Measurements from ENCODE around the gene ZMYM5.

Gene ZMYM5

GRCh38 chr13:19888799-19889198 lies 25.4 kb upstream of the ZMYM5 start:
- ChIA-PET POLR2A (no interaction called here), CTCF (no interaction called here)
- DNase-seq (ENCODE audit: extremely low spot score): no peak
- TF ChIP-seq ARNT (IDR thresholded peaks at IDR 0.05): no peak
- no peak for TF ChIP-seq ZNF384 (IDR thresholded peaks at IDR 0.05)
- no peak for TF ChIP-seq PKNOX1 (IDR thresholded peaks at IDR 0.05)
- TF ChIP-seq HDGF (IDR thresholded peaks at IDR 0.05; ENCODE audit: borderline replicate concordance): no peak
- TF ChIP-seq NFRKB (IDR thresholded peaks at IDR 0.05): no peak
- no peak for TF ChIP-seq LEF1 (IDR thresholded peaks at IDR 0.05; ENCODE audit: borderline replicate concordance)
- TF ChIP-seq SUZ12 (IDR thresholded peaks at IDR 0.05): no peak
- TF ChIP-seq FOXK2 (IDR thresholded peaks at IDR 0.05): no peak
- TF ChIP-seq FOXA1 (IDR thresholded peaks at IDR 0.05): no peak
- no peak for TF ChIP-seq L3MBTL2 (conservative IDR thresholded peaks at IDR 0.05)
- no peak for TF ChIP-seq CTBP1 (IDR thresholded peaks at IDR 0.05; ENCODE audit: borderline replicate concordance)
- TF ChIP-seq FOXM1 (IDR thresholded peaks at IDR 0.05; ENCODE audit: borderline replicate concordance): no peak
- TF ChIP-seq SP1 (IDR thresholded peaks at IDR 0.05): no peak
- TF ChIP-seq BHLHE40 (IDR thresholded peaks at IDR 0.05; ENCODE audit: borderline replicate concordance): no peak

- POLR2A ChIA-PET: no interaction called here
- CTCF ChIA-PET: no interaction called here
- no peak for TF ChIP-seq CTBP1 (IDR thresholded peaks at IDR 0.05; ENCODE audit: borderline replicate concordance)
- TF ChIP-seq HDGF (IDR thresholded peaks at IDR 0.05; ENCODE audit: borderline replicate concordance): no peak
- no peak for TF ChIP-seq SUZ12 (IDR thresholded peaks at IDR 0.05)
- TF ChIP-seq ARNT (IDR thresholded peaks at IDR 0.05): no peak
- TF ChIP-seq FOXK2 (IDR thresholded peaks at IDR 0.05): no peak
- DNase-seq (ENCODE audit: extremely low spot score): no peak
These were observed 18.8 kb upstream of the ZMYM5 start for GRCh38 chr13:19882231-19882630.

GRCh38 chr13:19881641-19882040 lies 18.2 kb upstream of the ZMYM5 start:
- DNase-seq (ENCODE audit: extremely low spot score): no peak
- ChIA-PET CTCF (no interaction called here), POLR2A (no interaction called here)
- TF ChIP-seq ZNF384 (IDR thresholded peaks at IDR 0.05) (no peak), ELF4 (IDR thresholded peaks at IDR 0.05) (no peak), SUZ12 (IDR thresholded peaks at IDR 0.05) (no peak), HDGF (IDR thresholded peaks at IDR 0.05; ENCODE audit: borderline replicate concordance) (no peak), FOXA1 (IDR thresholded peaks at IDR 0.05) (no peak), L3MBTL2 (conservative IDR thresholded peaks at IDR 0.05) (no peak), ARNT (IDR thresholded peaks at IDR 0.05) (no peak), FOXK2 (IDR thresholded peaks at IDR 0.05) (no peak), NFRKB (IDR thresholded peaks at IDR 0.05) (no peak)

DNA sequence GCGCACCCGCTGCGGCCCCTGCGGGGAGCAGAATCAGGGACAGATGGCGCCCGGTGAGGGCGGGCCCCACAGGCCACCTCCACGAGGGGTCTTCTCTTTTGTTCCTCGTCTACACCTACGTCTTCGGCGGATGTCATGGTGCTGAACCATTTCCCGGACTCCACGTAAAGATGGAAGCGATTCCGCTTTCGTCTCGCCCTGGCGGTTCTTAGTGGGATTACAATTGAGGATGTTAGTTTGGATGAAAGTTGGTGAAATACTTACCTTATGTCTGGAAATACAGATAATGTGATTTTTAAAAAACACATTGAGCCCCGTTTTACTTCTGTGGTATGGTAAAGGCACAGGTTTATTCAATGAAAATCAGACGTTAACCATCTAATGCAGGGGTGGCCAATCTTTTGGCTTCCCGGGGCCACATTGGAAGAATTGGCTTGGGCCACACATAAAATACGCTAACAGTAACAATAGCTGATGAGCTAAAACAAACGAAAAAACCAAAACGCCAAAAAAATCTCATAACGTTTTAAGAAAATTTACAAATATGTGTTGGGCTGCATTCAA lies 1.4 kb upstream of the ZMYM5 start:
- DNase-seq (ENCODE audit: extremely low spot score): peak; percentile 20
- TF ChIP-seq PKNOX1 (IDR thresholded peaks at IDR 0.05) (no peak), L3MBTL2 (conservative IDR thresholded peaks at IDR 0.05) (peak; percentile 59)
- CTCF ChIA-PET: no interaction called here
- POLR2A ChIA-PET: interaction anchor here (0.6 to 2.0 kb wide), 3 partner anchors 12 to 46 kb away, joined by 3 to 8 read pairs (median 4); no protein-coding TSS in a partner anchor

- ChIA-PET CTCF (interaction anchor here (0.5 to 1.2 kb wide), 4 partner anchors 10 to 69 kb away, joined by 3 to 6 read pairs (median 4); no protein-coding TSS in a partner anchor), POLR2A (interaction anchor here (0.6 to 2.0 kb wide), 14 partner anchors 10 to 237 kb away, joined by 3 to 8 read pairs (median 4); no protein-coding TSS in a partner anchor)
- no peak for TF ChIP-seq TARDBP (IDR thresholded peaks at IDR 0.05)
- peak; percentile 59 for TF ChIP-seq L3MBTL2 (conservative IDR thresholded peaks at IDR 0.05)
- no peak for TF ChIP-seq FOXK2 (IDR thresholded peaks at IDR 0.05)
- peak; percentile 27 for DNase-seq (ENCODE audit: extremely low spot score)
These were observed 736 bp upstream of the ZMYM5 start for GRCh38 chr13:19864024-19864745.

- TF ChIP-seq PKNOX1 (IDR thresholded peaks at IDR 0.05): no peak
- TF ChIP-seq FOXA1 (IDR thresholded peaks at IDR 0.05): no peak
- no peak for TF ChIP-seq FOXK2 (IDR thresholded peaks at IDR 0.05)
- TF ChIP-seq ELF4 (IDR thresholded peaks at IDR 0.05): no peak
- TF ChIP-seq LEF1 (IDR thresholded peaks at IDR 0.05; ENCODE audit: borderline replicate concordance): no peak
- TF ChIP-seq L3MBTL2 (conservative IDR thresholded peaks at IDR 0.05): peak; percentile 58
- DNase-seq (ENCODE audit: extremely low spot score): peak; percentile 8
- CTCF ChIA-PET: interaction anchor here (0.8 kb wide), 1 partner anchor 45 kb away, joined by 5 read pairs; no protein-coding TSS in a partner anchor
- POLR2A ChIA-PET: interaction anchor here (1.0 to 1.1 kb wide), 2 partner anchors 10 to 236 kb away, joined by 3 read pairs; no protein-coding TSS in a partner anchor
These were observed 752 bp downstream of the ZMYM5 start for GRCh38 chr13:19862481-19863313.
